ENCODE data around the gene GON4L. TPM values are rescaled to one million over a fixed set of nuclear protein-coding genes. Genes with fewer than 3 reads are reported as not detected.
"Not testable (repeated sequence)": the region's sequence is repeated elsewhere in the genome, so short reads cannot be mapped to it uniquely, and the experiment has no call there.

The GON4L gene
- 25.9 TPM for total RNA-seq

- peak; percentile 84 for ATAC-seq
These were observed at the start of gene GON4L for GRCh38 chr1:155856975-155857930. Gene GON4L, minus strand, starts transcription at chr1:155857214. Its CDS starts 3,434 bp downstream, at chr1:155853780.

- ATAC-seq: no peak
These were observed 47.2 kb upstream of the GON4L start for GRCh38 chr1:155904261-155904660.

- ATAC-seq: no peak
These were observed 43.1 kb upstream of the GON4L start for GRCh38 chr1:155900161-155900560.

DNA sequence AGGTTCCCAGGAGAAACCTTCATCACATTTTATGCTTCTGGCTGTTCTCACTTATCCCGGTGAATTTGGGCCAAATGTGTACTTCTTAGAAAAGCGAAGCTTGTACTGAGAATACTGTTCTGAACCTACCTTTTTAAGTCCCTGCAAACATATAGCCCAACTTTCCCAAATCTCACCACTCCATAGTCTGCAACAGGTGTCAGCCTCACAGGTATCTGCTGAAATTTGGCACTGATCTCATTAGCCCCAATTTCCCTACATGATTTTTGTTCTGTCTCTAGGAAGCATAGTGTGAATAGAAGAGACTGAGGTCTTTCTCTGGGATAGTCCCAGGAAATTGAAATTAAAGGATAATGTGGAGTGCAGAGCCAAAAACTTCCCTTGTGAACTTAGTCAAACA lies 42.7 kb upstream of the GON4L start:
- ATAC-seq: no peak

GRCh38 chr1:155898888-155899287 lies 41.9 kb upstream of the GON4L start:
- ATAC-seq: no peak

GRCh38 chr1:155897746-155898145 lies 40.7 kb upstream of the GON4L start:
- ATAC-seq: no peak

DNA sequence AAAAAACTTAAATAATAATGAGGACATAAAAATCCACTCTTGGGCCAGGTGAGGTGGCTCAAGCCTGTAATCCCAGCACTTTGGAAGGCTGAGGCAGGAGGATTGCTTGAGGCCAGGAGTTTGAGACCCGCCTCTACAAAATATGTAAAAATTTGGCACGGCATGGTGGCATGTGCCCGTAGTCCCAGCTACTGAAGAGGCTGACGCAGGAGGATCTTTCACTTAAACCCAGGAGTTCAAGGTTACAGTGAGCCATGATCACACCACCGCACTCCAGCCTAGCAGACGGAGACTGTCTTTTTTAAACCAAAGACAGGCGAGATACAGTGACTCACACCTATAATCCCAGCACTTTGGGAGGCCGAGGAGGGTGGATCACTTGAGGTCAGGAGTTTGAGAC lies 39.5 kb upstream of the GON4L start:
- ATAC-seq: not testable (repeated sequence)

- ATAC-seq: not testable (repeated sequence)
These were observed 38.6 kb upstream of the GON4L start for GRCh38 chr1:155895617-155896016.

DNA sequence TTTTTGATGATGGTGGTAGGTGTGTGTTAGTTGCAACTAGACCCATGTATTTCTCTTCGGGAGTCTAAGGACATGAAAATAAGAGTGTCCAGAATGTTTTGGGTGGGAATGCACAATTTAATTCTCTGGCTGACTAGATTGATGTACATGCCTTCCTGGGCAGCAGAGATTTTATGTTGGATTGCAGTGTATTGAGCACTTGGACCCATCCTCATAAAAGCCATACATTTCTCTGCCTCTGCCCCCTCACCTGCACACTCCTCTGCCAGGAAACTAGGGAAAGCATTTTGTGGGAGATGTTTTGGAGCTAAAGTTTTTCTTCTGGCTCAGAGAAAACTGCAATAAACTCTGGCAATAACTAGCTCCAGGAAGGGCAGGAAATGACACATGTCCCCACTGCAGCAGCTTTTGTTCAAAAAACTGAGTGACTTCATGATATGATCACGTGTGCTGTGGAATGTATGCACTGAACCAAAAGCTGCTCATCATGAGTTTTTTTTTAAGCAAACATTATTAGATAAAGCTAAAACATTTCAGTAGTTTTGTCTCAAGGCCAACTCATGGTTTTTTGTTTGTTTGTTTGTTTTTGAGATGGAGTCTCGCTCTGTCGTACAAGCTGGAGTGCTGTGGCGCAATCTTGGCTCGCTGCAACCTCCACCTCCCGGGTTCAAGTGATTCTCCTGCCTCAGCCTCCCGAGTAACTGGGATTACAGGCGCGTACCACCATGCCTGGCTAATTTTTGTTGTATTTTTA lies 36.6 kb upstream of the GON4L start:
- ATAC-seq: peak; percentile 77

DNA sequence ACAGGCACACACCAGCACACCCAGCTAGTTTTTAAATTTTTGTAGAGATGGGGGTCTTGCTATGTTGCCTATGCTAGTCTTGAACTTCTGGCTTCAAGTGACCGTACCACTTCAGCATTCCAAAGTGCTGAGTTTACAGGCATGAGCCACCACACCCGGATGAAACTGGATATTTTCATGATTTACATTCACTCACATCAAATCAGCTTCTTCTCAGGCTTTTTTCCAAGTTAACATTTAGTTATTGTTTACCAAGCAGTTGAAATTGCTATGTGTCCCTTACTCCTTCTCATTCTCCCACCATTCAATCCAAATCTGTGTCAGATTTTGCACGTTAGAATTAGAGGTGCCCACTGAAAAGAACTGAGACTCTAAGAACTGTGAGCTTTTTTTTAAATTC lies 35.8 kb upstream of the GON4L start:
- peak; percentile 42 for ATAC-seq

DNA sequence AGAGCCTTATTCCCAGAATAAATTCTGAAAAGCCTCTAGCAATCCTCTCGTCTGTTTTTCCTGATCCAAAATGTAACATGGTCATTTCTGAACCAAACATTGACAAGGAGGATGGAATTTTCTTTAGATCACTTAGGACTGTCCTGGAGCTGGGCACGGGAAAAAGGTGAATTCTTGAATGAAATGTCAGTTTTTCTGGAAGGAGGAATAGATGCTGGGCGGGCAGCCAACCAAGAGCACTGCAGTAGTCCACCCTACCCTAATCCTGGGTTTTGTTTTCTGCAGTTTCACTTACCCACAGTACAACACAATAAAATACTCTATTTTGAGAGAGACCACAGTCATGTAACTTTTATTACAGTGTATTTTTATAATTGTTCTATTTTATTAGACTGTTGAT lies 33.2 kb upstream of the GON4L start:
- ATAC-seq: no peak

GRCh38 chr1:155889566-155889965 lies 32.6 kb upstream of the GON4L start:
- no peak for ATAC-seq

GRCh38 chr1:155888481-155888880 lies 31.5 kb upstream of the GON4L start:
- no peak for ATAC-seq

- ATAC-seq: no peak
These were observed 28.0 kb upstream of the GON4L start for GRCh38 chr1:155884982-155885381.

- ATAC-seq: no peak
These were observed 27.3 kb upstream of the GON4L start for GRCh38 chr1:155884031-155884960.

- no peak for ATAC-seq
These were observed 25.8 kb upstream of the GON4L start for GRCh38 chr1:155882766-155883165.

- ATAC-seq: no peak
These were observed 25.2 kb upstream of the GON4L start for GRCh38 chr1:155882235-155882634.

GRCh38 chr1:155880950-155881349 lies 23.9 kb upstream of the GON4L start:
- no peak for ATAC-seq

GRCh38 chr1:155880251-155880650 lies 23.2 kb upstream of the GON4L start:
- ATAC-seq: no peak

DNA sequence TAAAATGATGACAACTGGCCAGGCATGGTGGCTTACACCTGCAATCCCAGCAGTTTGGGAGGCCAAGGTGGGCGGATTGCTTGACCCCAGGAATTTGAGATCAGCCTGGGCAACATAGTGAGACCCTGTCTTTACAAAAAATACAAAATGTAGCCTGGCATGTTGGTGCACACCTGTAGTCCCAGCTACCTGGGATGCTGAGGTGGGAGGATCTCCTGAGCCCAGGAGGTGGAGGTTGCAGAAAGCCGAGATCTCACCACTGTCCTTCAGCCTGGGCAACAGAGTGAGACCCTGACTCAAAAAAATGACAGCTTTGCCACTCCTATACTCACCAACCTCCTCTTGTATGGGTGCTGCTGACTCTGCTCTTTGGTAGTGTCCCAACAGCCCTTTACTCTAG lies 20.9 kb upstream of the GON4L start:
- ATAC-seq: no peak

GRCh38 chr1:155873860-155874259 lies 16.8 kb upstream of the GON4L start:
- ATAC-seq: no peak

GRCh38 chr1:155872527-155872926 lies 15.5 kb upstream of the GON4L start:
- ATAC-seq: no peak

DNA sequence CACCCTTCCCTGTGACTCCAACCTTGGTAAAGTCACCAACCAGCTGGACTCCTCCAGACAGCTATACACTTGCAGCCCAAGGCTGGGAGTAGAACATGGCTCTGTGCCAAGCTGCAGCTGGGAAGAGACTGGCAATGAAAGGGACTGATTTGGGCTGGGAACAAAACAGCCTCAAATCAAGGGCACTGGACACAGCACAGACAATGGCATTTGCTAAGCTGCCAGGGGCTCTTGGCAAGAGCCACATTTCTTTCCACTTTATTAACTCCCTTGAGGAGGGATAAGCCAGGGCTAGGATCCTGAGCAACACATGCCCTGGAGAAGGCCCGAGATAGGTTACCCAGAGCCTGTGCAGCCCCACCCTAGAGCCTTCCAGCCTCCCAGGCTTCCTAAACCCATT lies 14.4 kb upstream of the GON4L start:
- ATAC-seq: peak; percentile 15
